ENCODE measurements around the gene MMP25. TPM values are rescaled to one million over a fixed set of nuclear protein-coding genes. Genes with fewer than 3 reads are reported as not detected.
A peak's percentile ranks its signal among the peaks of the same experiment; 100 is the strongest.

Gene MMP25
- total and polyA plus RNA-seq, 9 of the 15 experiments (the other 6 are each of a cell fraction or from before 2014, with no cell fraction given), result 0.03 to 0.04 TPM; not detected in 7

GRCh38 chr16:3027983-3028715 is 18.2 kb upstream of the MMP25 start (continued):
- TF ChIP-seq, protein P1, sequence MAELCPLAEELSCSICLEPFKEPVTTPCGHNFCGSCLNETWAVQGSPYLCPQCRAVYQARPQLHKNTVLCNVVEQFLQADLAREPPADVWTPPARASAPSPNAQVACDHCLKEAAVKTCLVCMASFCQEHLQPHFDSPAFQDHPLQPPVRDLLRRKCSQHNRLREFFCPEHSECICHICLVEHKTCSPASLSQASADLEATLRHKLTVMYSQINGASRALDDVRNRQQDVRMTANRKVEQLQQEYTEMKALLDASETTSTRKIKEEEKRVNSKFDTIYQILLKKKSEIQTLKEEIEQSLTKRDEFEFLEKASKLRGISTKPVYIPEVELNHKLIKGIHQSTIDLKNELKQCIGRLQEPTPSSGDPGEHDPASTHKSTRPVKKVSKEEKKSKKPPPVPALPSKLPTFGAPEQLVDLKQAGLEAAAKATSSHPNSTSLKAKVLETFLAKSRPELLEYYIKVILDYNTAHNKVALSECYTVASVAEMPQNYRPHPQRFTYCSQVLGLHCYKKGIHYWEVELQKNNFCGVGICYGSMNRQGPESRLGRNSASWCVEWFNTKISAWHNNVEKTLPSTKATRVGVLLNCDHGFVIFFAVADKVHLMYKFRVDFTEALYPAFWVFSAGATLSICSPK (IDR thresholded peaks at IDR 0.05; ENCODE audit: borderline replicate concordance), result no peak
- no peak for TF ChIP-seq HDAC2 (IDR thresholded peaks at IDR 0.05)
- TF ChIP-seq NR1H2 (CRISPR knock-in tag; IDR thresholded peaks at IDR 0.05), result no peak; the same call in 1 of the 2 replicates
- TF ChIP-seq NFYB (IDR thresholded peaks at IDR 0.05; ENCODE audit: extremely low read depth, insufficient read length), result no peak
- no peak for TF ChIP-seq ZFP30 (CRISPR knock-in tag; IDR thresholded peaks at IDR 0.05; ENCODE audit: borderline replicate concordance)
- TF ChIP-seq FOXA3 (CRISPR knock-in tag; conservative IDR thresholded peaks at IDR 0.05 in 1 of 2, IDR thresholded peaks at IDR 0.05 in 1 of 2), result no peak
- no peak for TF ChIP-seq RFX7 (CRISPR knock-in tag; IDR thresholded peaks at IDR 0.05)
- TF ChIP-seq ZC3H4 (CRISPR knock-in tag; IDR thresholded peaks at IDR 0.05; ENCODE audit: borderline replicate concordance), result no peak
- TF ChIP-seq EP400 (IDR thresholded peaks at IDR 0.05), result no peak
- TF ChIP-seq CLOCK (CRISPR knock-in tag; IDR thresholded peaks at IDR 0.05; ENCODE audit: borderline replicate concordance), result no peak
- no peak for TF ChIP-seq NFXL1 (CRISPR knock-in tag; IDR thresholded peaks at IDR 0.05)
- TF ChIP-seq CBX1 (IDR thresholded peaks at IDR 0.05; ENCODE audit: low read depth), result no peak
- TF ChIP-seq ZNF431 (CRISPR knock-in tag; IDR thresholded peaks at IDR 0.05), result no peak
- TF ChIP-seq, protein P2, sequence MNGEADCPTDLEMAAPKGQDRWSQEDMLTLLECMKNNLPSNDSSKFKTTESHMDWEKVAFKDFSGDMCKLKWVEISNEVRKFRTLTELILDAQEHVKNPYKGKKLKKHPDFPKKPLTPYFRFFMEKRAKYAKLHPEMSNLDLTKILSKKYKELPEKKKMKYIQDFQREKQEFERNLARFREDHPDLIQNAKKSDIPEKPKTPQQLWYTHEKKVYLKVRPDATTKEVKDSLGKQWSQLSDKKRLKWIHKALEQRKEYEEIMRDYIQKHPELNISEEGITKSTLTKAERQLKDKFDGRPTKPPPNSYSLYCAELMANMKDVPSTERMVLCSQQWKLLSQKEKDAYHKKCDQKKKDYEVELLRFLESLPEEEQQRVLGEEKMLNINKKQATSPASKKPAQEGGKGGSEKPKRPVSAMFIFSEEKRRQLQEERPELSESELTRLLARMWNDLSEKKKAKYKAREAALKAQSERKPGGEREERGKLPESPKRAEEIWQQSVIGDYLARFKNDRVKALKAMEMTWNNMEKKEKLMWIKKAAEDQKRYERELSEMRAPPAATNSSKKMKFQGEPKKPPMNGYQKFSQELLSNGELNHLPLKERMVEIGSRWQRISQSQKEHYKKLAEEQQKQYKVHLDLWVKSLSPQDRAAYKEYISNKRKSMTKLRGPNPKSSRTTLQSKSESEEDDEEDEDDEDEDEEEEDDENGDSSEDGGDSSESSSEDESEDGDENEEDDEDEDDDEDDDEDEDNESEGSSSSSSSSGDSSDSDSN (IDR thresholded peaks at IDR 0.05; ENCODE audit: borderline replicate concordance in 1 of 2, low read depth in 2 of 2, low read length in 2 of 2), result peak in 1 of 2 experiments; percentile 78; a peak in 2 of 4 replicates
- TF ChIP-seq GATAD2B (IDR thresholded peaks at IDR 0.05; ENCODE audit: borderline replicate concordance), result no peak
- TF ChIP-seq ZNF165 (CRISPR knock-in tag; IDR thresholded peaks at IDR 0.05; ENCODE audit: borderline replicate concordance), result no peak
- TF ChIP-seq TARDBP (IDR thresholded peaks at IDR 0.05), result no peak
- no peak for TF ChIP-seq TAF1 (IDR thresholded peaks at IDR 0.05; ENCODE audit: control insufficient read depth, extremely low read depth, insufficient read depth, low read length, severe bottlenecking)

Data from K562 (cell line).